WTC11 (cell line): ENCODE data around the gene SPEM2.

ENCODE experiments used
- FOXJ3 ChIP-seq: sonication (generic); formaldehyde crosslinking; IDR thresholded peaks from 2 replicates; pipeline ENCODE4 v1.9.0; 2021; ENCODE audit warnings: missing genetic modification reagents, mild to moderate bottlenecking, borderline replicate concordance
- TF ChIP-seq, protein P1 (sequence below): fragments of 200-600 bp; IDR thresholded peaks from 2 replicates; pipeline ENCODE4 v1.8.0; 2022; ENCODE audit warnings: antibody characterized with exemption

DNA sequence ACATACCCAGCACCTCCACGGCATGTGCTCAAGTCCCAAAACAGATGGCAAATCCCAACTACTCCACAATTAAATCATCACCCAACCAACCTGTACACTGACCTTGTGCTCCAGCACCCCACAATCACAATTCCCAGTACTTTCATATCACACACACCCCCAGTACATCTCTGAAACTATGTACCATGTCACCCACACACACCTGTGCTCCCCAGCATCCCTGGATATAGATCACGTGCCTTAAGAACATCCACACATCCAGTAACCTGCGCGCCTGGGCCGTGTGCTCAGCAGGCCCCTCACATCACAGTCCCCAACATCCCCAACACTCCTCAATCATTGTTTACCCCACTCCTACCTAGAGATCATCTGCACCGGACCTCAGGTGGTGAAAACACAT lies 15.7 kb upstream of the SPEM2 start:
- TF ChIP-seq, protein P1, sequence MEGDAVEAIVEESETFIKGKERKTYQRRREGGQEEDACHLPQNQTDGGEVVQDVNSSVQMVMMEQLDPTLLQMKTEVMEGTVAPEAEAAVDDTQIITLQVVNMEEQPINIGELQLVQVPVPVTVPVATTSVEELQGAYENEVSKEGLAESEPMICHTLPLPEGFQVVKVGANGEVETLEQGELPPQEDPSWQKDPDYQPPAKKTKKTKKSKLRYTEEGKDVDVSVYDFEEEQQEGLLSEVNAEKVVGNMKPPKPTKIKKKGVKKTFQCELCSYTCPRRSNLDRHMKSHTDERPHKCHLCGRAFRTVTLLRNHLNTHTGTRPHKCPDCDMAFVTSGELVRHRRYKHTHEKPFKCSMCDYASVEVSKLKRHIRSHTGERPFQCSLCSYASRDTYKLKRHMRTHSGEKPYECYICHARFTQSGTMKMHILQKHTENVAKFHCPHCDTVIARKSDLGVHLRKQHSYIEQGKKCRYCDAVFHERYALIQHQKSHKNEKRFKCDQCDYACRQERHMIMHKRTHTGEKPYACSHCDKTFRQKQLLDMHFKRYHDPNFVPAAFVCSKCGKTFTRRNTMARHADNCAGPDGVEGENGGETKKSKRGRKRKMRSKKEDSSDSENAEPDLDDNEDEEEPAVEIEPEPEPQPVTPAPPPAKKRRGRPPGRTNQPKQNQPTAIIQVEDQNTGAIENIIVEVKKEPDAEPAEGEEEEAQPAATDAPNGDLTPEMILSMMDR: no peak
- no peak for TF ChIP-seq FOXJ3
